ENCODE results near the gene KAT7.

GRCh38 chr17:49760296-49760695, 28.2 kb upstream of the KAT7 start:
- no peak for TF ChIP-seq POLR2A (IDR thresholded peaks at IDR 0.05)
- no peak for TF ChIP-seq CTCF (IDR thresholded peaks at IDR 0.05 in 4 of 5, conservative IDR thresholded peaks at IDR 0.05 in 1 of 5)

Measured in gastrocnemius medialis (tissue), 4 donors.